HepG2 (cell line): ENCODE results near the gene LAMA1. TPM values are rescaled to one million over a fixed set of nuclear protein-coding genes. Genes with fewer than 3 reads are reported as not detected.

Experiments used
- CTCF ChIP-seq: sonication (generic); formaldehyde crosslinking; IDR thresholded peaks from 2 replicates; pipeline ENCODE4 v1.5.0; 2020; ENCODE audit warnings: mild to moderate bottlenecking, missing genetic modification reagents, moderate library complexity
- RAD21 ChIP-seq: fragments of 450-650 bp; formaldehyde crosslinking; IDR thresholded peaks from 2 replicates; pipeline ENCODE4 v1.5.0; 2020; ENCODE audit warnings: mild to moderate bottlenecking
- SMAD3 ChIP-seq: sonication (generic); formaldehyde crosslinking; IDR thresholded peaks from 2 replicates; pipeline ENCODE4 v1.4.0; 2020; ENCODE audit warnings: missing genetic modification reagents
- SRY ChIP-seq: sonication (generic); formaldehyde crosslinking; IDR thresholded peaks from 2 replicates; pipeline ENCODE4 v1.8.0; 2022; ENCODE audit warnings: mild to moderate bottlenecking, missing genetic modification reagents
- USF2 ChIP-seq, 2 experiments: sonication (generic) in 1 of 2; formaldehyde crosslinking in 1 of 2; IDR thresholded peaks; 2 replicates each; pipeline versions ENCODE4 v1.5.1 to v1.6.1; 2011 to 2020; ENCODE audit warnings: borderline replicate concordance in 1 of 2, low read depth in 1 of 2, low read length in 1 of 2, mild to moderate bottlenecking in 1 of 2, missing genetic modification reagents in 1 of 2, moderate library complexity in 1 of 2
- ZNF296 ChIP-seq: sonication (generic); formaldehyde crosslinking; conservative IDR thresholded peaks from 2 replicates; pipeline ENCODE4 v1.5.0; 2020; ENCODE audit warnings: mild to moderate bottlenecking, missing genetic modification reagents
- ZNF788 ChIP-seq: sonication (generic); formaldehyde crosslinking; IDR thresholded peaks from 2 replicates; pipeline ENCODE4 v1.5.0; 2020; ENCODE audit warnings: mild to moderate bottlenecking, missing genetic modification reagents, borderline replicate concordance
- polyA plus RNA-seq, 8 experiments: library from polyadenylated mRNA; depleted of rRNA in 3 of 8; stranded (reverse) in 7 of 8; unstranded in 1 of 8; fragments of >200 nt; fragmentation: Illumina TruSeq in 4 of 8; extraction: Trizol in 4 of 8; gene quantifications; 2 replicates each; pipeline versions ENCODE4 v1.2.1 to v1.2.3, GENCODE V29; 2011 to 2016; ENCODE audit warnings: low read depth in 4 of 8, missing spikeins in 1 of 8, mixed read lengths in 1 of 8; ENCODE audit not compliant: insufficient read depth in 1 of 8
- total RNA-seq, 5 experiments: library from RNA; depleted of rRNA; stranded (reverse); fragments of >200 nt; fragmentation: Illumina TruSeq; extraction: Trizol; gene quantifications; 2 replicates each; pipeline ENCODE4 v1.2.3, GENCODE V29; 2016; ENCODE audit warnings: low read depth in 1 of 5
- TF ChIP-seq, protein P1 (sequence below): IDR thresholded peaks from 2 replicates; pipeline ENCODE4 v1.6.1; 2016; ENCODE audit warnings: low read depth
- TF ChIP-seq, protein P2 (sequence below): sonication (generic); formaldehyde crosslinking; IDR thresholded peaks from 2 replicates; pipeline ENCODE4 v1.4.0; 2020; ENCODE audit warnings: missing genetic modification reagents
- TF ChIP-seq, protein P3 (sequence below): sonication (generic); formaldehyde crosslinking; IDR thresholded peaks from 2 replicates; pipeline ENCODE4 v1.9.0; 2021; ENCODE audit warnings: mild to moderate bottlenecking, missing genetic modification reagents
- TF ChIP-seq, protein P4 (sequence below): sonication (generic); formaldehyde crosslinking; IDR thresholded peaks from 2 replicates; pipeline ENCODE4 v1.5.0; 2020; ENCODE audit warnings: mild to moderate bottlenecking, missing genetic modification reagents

Gene LAMA1
- total and polyA plus RNA-seq, 2 of the 13 experiments (the other 11 are each of a cell fraction or from before 2014, with no cell fraction given): 0.05 to 0.44 TPM

DNA sequence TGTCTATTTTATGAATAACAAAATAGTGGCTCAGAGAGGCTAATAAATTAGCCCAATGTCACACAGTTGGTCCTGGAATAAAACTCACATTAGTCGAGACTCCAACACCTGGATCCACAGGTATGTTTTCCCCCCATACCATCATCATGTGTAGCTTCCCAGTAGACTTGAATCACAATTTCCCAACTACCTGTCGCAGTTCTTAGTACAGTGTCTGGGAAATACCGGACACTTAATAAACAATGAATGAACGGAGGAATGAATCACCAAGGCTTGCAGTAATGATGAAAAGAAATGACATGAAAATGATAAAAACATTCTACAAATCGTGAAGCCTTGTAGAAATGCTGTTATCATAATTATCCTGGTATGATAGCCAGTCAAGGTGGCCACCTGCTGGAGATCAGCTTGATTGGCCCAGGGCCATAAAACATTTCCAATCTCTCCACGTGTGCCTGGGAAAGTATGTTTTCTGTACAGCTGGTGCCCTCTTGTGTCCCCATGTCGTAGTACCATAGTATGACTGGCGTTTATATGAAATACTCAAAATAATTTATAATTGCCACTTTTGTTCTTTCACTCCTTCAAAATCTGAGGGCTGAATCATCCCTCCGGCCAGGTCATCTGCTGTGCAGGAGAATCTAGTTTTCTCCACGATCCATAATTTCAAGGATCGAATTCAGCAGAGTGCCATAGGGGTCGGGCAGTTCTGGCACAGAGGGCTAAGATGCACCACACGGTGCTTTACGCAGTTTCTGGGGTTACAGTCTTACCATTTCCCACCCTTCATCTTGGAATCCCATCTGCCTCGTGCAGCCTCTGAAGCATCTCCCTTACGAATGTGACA, 95.4 kb downstream of the LAMA1 start (continued):
- no peak for TF ChIP-seq ZNF788
- peak; percentile 81 for TF ChIP-seq RAD21 (CRISPR knock-in tag)
- no peak for TF ChIP-seq ZNF296 (CRISPR knock-in tag)
- TF ChIP-seq, protein P1, sequence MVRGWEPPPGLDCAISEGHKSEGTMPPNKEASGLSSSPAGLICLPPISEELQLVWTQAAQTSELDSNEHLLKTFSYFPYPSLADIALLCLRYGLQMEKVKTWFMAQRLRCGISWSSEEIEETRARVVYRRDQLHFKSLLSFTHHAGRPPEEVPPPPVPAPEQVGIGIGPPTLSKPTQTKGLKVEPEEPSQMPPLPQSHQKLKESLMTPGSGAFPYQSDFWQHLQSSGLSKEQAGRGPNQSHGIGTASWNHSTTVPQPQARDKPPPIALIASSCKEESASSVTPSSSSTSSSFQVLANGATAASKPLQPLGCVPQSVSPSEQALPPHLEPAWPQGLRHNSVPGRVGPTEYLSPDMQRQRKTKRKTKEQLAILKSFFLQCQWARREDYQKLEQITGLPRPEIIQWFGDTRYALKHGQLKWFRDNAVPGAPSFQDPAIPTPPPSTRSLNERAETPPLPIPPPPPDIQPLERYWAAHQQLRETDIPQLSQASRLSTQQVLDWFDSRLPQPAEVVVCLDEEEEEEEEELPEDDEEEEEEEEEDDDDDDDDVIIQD: 0 out of 2 replicates have a peak, but pooled peaks have one; percentile 41
- TF ChIP-seq SMAD3: 0 out of 2 replicates have a peak, but pooled peaks have one; percentile 30
- TF ChIP-seq, protein P2, sequence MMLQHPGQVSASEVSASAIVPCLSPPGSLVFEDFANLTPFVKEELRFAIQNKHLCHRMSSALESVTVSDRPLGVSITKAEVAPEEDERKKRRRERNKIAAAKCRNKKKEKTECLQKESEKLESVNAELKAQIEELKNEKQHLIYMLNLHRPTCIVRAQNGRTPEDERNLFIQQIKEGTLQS (CRISPR knock-in tag): no peak
- TF ChIP-seq USF2 (IDR thresholded peaks at IDR 0.05; ENCODE audit: low read depth, low read length): peak; percentile 18; the same call in 1 of the 2 replicates
- TF ChIP-seq USF2 (CRISPR knock-in tag; IDR thresholded peaks at IDR 0.05; ENCODE audit: borderline replicate concordance): no peak
- TF ChIP-seq, protein P3, sequence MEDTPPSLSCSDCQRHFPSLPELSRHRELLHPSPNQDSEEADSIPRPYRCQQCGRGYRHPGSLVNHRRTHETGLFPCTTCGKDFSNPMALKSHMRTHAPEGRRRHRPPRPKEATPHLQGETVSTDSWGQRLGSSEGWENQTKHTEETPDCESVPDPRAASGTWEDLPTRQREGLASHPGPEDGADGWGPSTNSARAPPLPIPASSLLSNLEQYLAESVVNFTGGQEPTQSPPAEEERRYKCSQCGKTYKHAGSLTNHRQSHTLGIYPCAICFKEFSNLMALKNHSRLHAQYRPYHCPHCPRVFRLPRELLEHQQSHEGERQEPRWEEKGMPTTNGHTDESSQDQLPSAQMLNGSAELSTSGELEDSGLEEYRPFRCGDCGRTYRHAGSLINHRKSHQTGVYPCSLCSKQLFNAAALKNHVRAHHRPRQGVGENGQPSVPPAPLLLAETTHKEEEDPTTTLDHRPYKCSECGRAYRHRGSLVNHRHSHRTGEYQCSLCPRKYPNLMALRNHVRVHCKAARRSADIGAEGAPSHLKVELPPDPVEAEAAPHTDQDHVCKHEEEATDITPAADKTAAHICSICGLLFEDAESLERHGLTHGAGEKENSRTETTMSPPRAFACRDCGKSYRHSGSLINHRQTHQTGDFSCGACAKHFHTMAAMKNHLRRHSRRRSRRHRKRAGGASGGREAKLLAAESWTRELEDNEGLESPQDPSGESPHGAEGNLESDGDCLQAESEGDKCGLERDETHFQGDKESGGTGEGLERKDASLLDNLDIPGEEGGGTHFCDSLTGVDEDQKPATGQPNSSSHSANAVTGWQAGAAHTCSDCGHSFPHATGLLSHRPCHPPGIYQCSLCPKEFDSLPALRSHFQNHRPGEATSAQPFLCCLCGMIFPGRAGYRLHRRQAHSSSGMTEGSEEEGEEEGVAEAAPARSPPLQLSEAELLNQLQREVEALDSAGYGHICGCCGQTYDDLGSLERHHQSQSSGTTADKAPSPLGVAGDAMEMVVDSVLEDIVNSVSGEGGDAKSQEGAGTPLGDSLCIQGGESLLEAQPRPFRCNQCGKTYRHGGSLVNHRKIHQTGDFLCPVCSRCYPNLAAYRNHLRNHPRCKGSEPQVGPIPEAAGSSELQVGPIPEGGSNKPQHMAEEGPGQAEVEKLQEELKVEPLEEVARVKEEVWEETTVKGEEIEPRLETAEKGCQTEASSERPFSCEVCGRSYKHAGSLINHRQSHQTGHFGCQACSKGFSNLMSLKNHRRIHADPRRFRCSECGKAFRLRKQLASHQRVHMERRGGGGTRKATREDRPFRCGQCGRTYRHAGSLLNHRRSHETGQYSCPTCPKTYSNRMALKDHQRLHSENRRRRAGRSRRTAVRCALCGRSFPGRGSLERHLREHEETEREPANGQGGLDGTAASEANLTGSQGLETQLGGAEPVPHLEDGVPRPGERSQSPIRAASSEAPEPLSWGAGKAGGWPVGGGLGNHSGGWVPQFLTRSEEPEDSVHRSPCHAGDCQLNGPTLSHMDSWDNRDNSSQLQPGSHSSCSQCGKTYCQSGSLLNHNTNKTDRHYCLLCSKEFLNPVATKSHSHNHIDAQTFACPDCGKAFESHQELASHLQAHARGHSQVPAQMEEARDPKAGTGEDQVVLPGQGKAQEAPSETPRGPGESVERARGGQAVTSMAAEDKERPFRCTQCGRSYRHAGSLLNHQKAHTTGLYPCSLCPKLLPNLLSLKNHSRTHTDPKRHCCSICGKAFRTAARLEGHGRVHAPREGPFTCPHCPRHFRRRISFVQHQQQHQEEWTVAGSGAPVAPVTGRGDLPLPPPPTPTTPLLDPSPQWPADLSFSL: 0 out of 2 replicates have a peak, but pooled peaks have one; percentile 36
- TF ChIP-seq SRY (CRISPR knock-in tag): no peak
- peak; percentile 75 for TF ChIP-seq CTCF (CRISPR knock-in tag)
- TF ChIP-seq, protein P4, sequence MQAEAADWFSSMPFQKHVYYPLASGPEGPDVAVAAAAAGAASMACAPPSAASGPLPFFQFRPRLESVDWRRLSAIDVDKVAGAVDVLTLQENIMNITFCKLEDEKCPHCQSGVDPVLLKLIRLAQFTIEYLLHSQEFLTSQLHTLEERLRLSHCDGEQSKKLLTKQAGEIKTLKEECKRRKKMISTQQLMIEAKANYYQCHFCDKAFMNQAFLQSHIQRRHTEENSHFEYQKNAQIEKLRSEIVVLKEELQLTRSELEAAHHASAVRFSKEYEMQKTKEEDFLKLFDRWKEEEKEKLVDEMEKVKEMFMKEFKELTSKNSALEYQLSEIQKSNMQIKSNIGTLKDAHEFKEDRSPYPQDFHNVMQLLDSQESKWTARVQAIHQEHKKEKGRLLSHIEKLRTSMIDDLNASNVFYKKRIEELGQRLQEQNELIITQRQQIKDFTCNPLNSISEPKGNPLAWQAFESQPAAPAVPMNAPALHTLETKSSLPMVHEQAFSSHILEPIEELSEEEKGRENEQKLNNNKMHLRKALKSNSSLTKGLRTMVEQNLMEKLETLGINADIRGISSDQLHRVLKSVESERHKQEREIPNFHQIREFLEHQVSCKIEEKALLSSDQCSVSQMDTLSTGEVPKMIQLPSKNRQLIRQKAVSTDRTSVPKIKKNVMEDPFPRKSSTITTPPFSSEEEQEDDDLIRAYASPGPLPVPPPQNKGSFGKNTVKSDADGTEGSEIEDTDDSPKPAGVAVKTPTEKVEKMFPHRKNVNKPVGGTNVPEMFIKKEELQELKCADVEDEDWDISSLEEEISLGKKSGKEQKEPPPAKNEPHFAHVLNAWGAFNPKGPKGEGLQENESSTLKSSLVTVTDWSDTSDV (CRISPR knock-in tag): no peak
- TF ChIP-seq, all 625 proteins: peak for 12
